Activated CD8-positive, alpha-beta memory T cell treated with anti-CD3 and anti-CD28 coated beads for 48 hours (primary cell): Measurements from ENCODE around the gene CDKAL1.
"Not testable (repeated sequence)": the region's sequence is repeated elsewhere in the genome, so short reads cannot be mapped to it uniquely, and the experiment has no call there.

Experiments used
- DNase-seq, 3 experiments: peaks; one replicate each; pipeline ENCODE4 v3.0.0-alpha.2; 2020; ENCODE audit warnings: low read depth in 2 of 3, low spot score in 2 of 3

The CDKAL1 gene

GRCh38 chr6:21051777-21052176 lies 517.5 kb downstream of the CDKAL1 start:
- no peak for DNase-seq

GRCh38 chr6:21053612-21054011 lies 519.4 kb downstream of the CDKAL1 start:
- no peak for DNase-seq

- not testable (repeated sequence) for DNase-seq
Observed at GRCh38 chr6:21055480-21055879, 521.2 kb downstream of the CDKAL1 start.

GRCh38 chr6:21061892-21062291 lies 527.6 kb downstream of the CDKAL1 start:
- no peak for DNase-seq

GRCh38 chr6:21064756-21065340 lies 530.6 kb downstream of the CDKAL1 start:
- DNase-seq: no peak

- no peak for DNase-seq
Observed at GRCh38 chr6:21067521-21067920, 533.3 kb downstream of the CDKAL1 start.

- DNase-seq: no peak
Observed at GRCh38 chr6:21070620-21071019, 536.4 kb downstream of the CDKAL1 start.

- no peak for DNase-seq
Observed at GRCh38 chr6:21071780-21072468, 537.7 kb downstream of the CDKAL1 start.

GRCh38 chr6:21073318-21073839 lies 539.1 kb downstream of the CDKAL1 start:
- no peak for DNase-seq

- DNase-seq: no peak
Observed at GRCh38 chr6:21074484-21074883, 540.2 kb downstream of the CDKAL1 start.

- DNase-seq: no peak
Observed at GRCh38 chr6:21075986-21076385, 541.7 kb downstream of the CDKAL1 start.

GRCh38 chr6:21078497-21078896 lies 544.2 kb downstream of the CDKAL1 start:
- DNase-seq: no peak

GRCh38 chr6:21079468-21080048 lies 545.3 kb downstream of the CDKAL1 start:
- no peak for DNase-seq

- no peak for DNase-seq
Observed at GRCh38 chr6:21080221-21080620, 546.0 kb downstream of the CDKAL1 start.

- DNase-seq: no peak
Observed at GRCh38 chr6:21082091-21082490, 547.8 kb downstream of the CDKAL1 start.

GRCh38 chr6:21083708-21084107 lies 549.5 kb downstream of the CDKAL1 start:
- no peak for DNase-seq

GRCh38 chr6:21084656-21085055 lies 550.4 kb downstream of the CDKAL1 start:
- DNase-seq: no peak

GRCh38 chr6:21085211-21085610 lies 551.0 kb downstream of the CDKAL1 start:
- no peak for DNase-seq

- no peak for DNase-seq
Observed at GRCh38 chr6:21085643-21086042, 551.4 kb downstream of the CDKAL1 start.

- no peak for DNase-seq
Observed at GRCh38 chr6:21087188-21087587, 552.9 kb downstream of the CDKAL1 start.

GRCh38 chr6:21091411-21091810 lies 557.2 kb downstream of the CDKAL1 start:
- no peak for DNase-seq

GRCh38 chr6:21092231-21092772 lies 558.0 kb downstream of the CDKAL1 start:
- not testable (repeated sequence) for DNase-seq
